ENCODE data around the gene PRICKLE2. TPM values are rescaled to one million over a fixed set of nuclear protein-coding genes. Genes with fewer than 3 reads are reported as not detected.

The PRICKLE2 gene, protein sequence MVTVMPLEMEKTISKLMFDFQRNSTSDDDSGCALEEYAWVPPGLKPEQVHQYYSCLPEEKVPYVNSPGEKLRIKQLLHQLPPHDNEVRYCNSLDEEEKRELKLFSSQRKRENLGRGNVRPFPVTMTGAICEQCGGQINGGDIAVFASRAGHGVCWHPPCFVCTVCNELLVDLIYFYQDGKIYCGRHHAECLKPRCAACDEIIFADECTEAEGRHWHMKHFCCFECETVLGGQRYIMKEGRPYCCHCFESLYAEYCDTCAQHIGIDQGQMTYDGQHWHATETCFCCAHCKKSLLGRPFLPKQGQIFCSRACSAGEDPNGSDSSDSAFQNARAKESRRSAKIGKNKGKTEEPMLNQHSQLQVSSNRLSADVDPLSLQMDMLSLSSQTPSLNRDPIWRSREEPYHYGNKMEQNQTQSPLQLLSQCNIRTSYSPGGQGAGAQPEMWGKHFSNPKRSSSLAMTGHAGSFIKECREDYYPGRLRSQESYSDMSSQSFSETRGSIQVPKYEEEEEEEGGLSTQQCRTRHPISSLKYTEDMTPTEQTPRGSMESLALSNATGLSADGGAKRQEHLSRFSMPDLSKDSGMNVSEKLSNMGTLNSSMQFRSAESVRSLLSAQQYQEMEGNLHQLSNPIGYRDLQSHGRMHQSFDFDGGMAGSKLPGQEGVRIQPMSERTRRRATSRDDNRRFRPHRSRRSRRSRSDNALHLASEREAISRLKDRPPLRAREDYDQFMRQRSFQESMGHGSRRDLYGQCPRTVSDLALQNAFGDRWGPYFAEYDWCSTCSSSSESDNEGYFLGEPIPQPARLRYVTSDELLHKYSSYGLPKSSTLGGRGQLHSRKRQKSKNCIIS
- 10 to 100 TPM; 34.5 to 36.7 TPM for total RNA-seq
- 10 to 100 TPM; 34.3 to 48.2 (median 45.3) TPM for polyA plus RNA-seq (ENCODE audit: insufficient read length in 6 of 6)
- long read RNA-seq, donor 1, full-length matches to known transcripts = 72 of 83 reads
- long read RNA-seq, donor 1, partial matches to known transcripts = 11 of 83 reads
- long read RNA-seq, donor 1, other reads (novel, unspliced or antisense) = 0 of 83 reads
- long read RNA-seq, donor 2, full-length matches to known transcripts = 72 of 79 reads
- long read RNA-seq, donor 2, partial matches to known transcripts = 7 of 79 reads
- long read RNA-seq, donor 2, other reads (novel, unspliced or antisense) = 0 of 79 reads
- long read RNA-seq, donor 3, full-length matches to known transcripts = 23 of 31 reads
- long read RNA-seq, donor 3, partial matches to known transcripts = 8 of 31 reads
- long read RNA-seq, donor 3, other reads (novel, unspliced or antisense) = 0 of 31 reads
- long read RNA-seq, donor 4, partial matches to known transcripts = 1 of 2 reads
- long read RNA-seq, donor 4, other reads (novel, unspliced or antisense) = 0 of 2 reads
- long read RNA-seq, donor 5, full-length matches to known transcripts = 35 of 41 reads
- long read RNA-seq, donor 5, partial matches to known transcripts = 6 of 41 reads
- long read RNA-seq, donor 5, other reads (novel, unspliced or antisense) = 0 of 41 reads
- long read RNA-seq, donor 6, full-length matches to known transcripts = 24 of 24 reads
- long read RNA-seq, donor 6, partial matches to known transcripts = 0 of 24 reads
- long read RNA-seq, donor 6, other reads (novel, unspliced or antisense) = 0 of 24 reads
- long read RNA-seq, donor 7, full-length matches to known transcripts = 16 of 16 reads
- long read RNA-seq, donor 7, partial matches to known transcripts = 0 of 16 reads
- long read RNA-seq, donor 7, other reads (novel, unspliced or antisense) = 0 of 16 reads
- long read RNA-seq, donor 8, full-length matches to known transcripts = 70 of 76 reads
- long read RNA-seq, donor 8, partial matches to known transcripts = 6 of 76 reads
- long read RNA-seq, donor 8, other reads (novel, unspliced or antisense) = 0 of 76 reads
- long read RNA-seq, donor 9, full-length matches to known transcripts = 2 of 2 reads
- long read RNA-seq, donor 9, partial matches to known transcripts = 0 of 2 reads
- long read RNA-seq, donor 9, other reads (novel, unspliced or antisense) = 0 of 2 reads
- long read RNA-seq, donor 10, full-length matches to known transcripts = 1 of 2 reads
- long read RNA-seq, donor 10, partial matches to known transcripts = 0 of 2 reads
- long read RNA-seq, donor 10, other reads (novel, unspliced or antisense) = 1 of 2 reads
- long read RNA-seq, donor 11, full-length matches to known transcripts = 47 of 53 reads
- long read RNA-seq, donor 11, partial matches to known transcripts = 6 of 53 reads
- long read RNA-seq, donor 11, other reads (novel, unspliced or antisense) = 0 of 53 reads
- long read RNA-seq, donor 12, full-length matches to known transcripts = 32 of 37 reads
- long read RNA-seq, donor 12, partial matches to known transcripts = 5 of 37 reads
- long read RNA-seq, donor 12, other reads (novel, unspliced or antisense) = 0 of 37 reads

DNA sequence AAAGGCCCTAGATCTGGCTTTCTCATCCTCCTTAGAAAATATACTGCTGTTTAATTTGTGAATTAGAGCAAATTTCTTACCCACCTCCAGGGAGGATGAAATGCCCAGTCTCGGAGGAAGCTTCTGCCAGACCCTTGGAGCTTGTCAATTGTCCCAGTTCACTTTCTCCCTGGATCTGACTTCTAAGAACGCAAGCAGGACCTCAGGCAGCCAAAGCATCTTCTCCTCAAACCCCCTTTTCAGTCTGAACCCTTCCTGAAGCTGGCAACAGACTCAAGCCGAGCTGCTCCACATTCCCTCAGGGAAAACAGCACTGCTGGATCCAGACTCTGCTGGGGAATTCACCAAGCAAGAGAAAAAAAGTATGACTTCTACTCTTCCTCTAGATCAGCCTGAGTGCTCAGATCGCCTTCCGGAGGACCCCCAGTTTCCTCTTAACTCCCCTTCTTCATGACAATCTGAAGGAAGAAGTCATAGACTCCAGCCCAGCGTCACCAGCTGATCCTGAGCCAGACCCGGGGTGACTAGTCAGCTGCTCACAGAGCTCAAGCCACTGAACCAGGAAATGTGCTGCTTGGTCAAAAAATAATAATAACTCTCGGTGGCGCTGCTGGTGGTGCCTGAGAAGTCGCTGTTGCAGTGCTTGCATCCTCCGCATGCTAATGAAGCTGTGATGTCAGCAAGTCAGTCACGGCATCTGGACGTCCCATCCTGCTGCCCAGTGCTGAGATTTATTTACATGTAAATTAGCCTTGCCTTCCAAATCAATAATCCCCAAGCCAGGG lies at the start of gene PRICKLE2:
PRICKLE2 (minus strand) TSS at position 641 of the 785 bp plus-strand sequence. CDS start 26,539 bp downstream, outside the sequence.
- intact Hi-C loops (cut with DNase I) = no loop called here
- Histone ChIP-seq H3K27ac (peak within 1 kb of the TSS; percentile 49 to 75), H3K4me3 (peak within 1 kb of the TSS in 1 of 2 donors; percentile 19), H3K27me3 (no peaks in the 10 kb centered on the region), H3K36me3 (no peaks in the 10 kb centered on the region), H3K9me3 (no peaks in the 10 kb centered on the region), H3K4me1 (peaks cover 7 to 14% of the 10 kb centered on the region in 2 donors)
- DNase-seq = peak in 3 of 4 donors; percentile 50 to 86 (median 67)
- TF ChIP-seq, protein P1, sequence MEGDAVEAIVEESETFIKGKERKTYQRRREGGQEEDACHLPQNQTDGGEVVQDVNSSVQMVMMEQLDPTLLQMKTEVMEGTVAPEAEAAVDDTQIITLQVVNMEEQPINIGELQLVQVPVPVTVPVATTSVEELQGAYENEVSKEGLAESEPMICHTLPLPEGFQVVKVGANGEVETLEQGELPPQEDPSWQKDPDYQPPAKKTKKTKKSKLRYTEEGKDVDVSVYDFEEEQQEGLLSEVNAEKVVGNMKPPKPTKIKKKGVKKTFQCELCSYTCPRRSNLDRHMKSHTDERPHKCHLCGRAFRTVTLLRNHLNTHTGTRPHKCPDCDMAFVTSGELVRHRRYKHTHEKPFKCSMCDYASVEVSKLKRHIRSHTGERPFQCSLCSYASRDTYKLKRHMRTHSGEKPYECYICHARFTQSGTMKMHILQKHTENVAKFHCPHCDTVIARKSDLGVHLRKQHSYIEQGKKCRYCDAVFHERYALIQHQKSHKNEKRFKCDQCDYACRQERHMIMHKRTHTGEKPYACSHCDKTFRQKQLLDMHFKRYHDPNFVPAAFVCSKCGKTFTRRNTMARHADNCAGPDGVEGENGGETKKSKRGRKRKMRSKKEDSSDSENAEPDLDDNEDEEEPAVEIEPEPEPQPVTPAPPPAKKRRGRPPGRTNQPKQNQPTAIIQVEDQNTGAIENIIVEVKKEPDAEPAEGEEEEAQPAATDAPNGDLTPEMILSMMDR (IDR thresholded peaks at IDR 0.05) = no peak
- peak; percentile 43 for ATAC-seq

DNA sequence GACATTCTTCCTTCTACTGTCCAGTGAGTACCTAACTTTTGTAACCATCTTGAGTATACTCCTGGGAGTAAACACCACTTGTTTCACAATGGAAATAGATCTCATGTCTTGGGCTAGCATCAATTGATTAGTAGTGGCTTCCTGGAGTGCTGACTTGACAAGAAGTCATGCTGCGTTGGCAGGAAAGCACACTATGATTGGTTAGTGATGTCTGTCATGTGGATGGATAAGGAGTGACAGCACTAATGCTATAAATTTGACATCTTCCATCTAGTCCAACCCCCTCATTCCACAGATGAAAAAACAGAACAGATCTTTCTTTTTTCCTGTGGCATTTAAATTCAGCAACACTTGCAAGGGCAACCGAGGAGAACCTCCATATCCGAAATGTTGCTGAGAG lies 47.6 kb upstream of the PRICKLE2 start:
- H3K4me1 ChIP-seq = no peaks in the 10 kb centered on the region
- no peak overlapping the region for H3K4me3 ChIP-seq
- H3K27ac ChIP-seq = no peak overlapping the region
- ATAC-seq (no peak), DNase-seq (no peak)
- TF ChIP-seq, protein P1 (IDR thresholded peaks at IDR 0.05) = no peak
- H3K27me3 ChIP-seq = peaks cover 0 to 5% of the 10 kb centered on the region in 2 donors
- intact Hi-C loops (cut with DNase I) = no loop called here
- no peaks in the 10 kb centered on the region for H3K9me3 ChIP-seq
- no peaks in the 10 kb centered on the region for H3K36me3 ChIP-seq

DNA sequence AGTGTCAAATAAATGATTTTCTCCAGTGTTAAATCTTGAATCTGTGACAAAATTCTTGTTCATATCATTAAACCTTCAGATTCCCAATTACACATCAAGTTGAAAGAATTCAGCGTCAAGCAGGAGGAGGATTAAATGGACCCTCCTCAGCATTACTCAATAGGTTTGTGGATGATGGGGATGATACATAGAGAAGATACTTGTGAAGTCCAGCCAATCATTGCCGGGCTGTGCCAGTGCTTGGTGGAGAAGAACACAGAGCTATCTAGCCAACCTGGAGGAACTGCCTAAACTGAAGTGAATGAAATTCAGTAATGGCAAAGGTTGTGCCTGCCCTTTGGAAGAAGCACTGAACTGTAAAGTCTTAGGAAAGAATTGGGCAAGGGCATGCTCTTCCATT lies 47.0 kb upstream of the PRICKLE2 start:
- Histone ChIP-seq H3K4me1 (peaks cover 0 to 4% of the 10 kb centered on the region in 2 donors), H3K27ac (no peak overlapping the region), H3K27me3 (peaks cover 0 to 11% of the 10 kb centered on the region in 2 donors), H3K4me3 (no peak overlapping the region), H3K9me3 (no peaks in the 10 kb centered on the region), H3K36me3 (no peaks in the 10 kb centered on the region)
- no peak for DNase-seq
- no peak for ATAC-seq
- TF ChIP-seq, protein P1 (IDR thresholded peaks at IDR 0.05) = no peak
- intact Hi-C loops (cut with DNase I) = no loop called here

Measured in left lung (tissue), 14 donors.